ENCODE measurements around the gene ALPK3.

DNA sequence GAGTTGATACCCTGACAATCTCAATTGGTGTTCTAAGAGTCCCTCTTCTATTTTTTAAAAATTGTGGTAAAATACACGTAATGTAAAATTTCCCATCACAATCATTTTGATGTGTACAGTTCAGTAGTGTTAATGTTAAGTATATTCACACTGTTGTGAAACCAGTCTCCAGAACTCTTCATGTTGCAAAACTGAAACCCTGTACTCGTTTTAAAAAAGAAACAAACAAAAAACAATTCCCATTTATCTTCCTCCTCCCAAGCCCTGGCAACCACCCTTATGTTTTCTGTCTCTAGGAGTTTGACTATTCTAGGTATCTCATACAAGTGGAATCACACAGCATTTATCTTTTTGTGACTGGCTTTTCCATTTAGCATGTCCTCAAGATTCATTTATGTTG, 28.7 kb upstream of the ALPK3 start:
- TF ChIP-seq CTCF (IDR thresholded peaks at IDR 0.05) (no peak), POLR2A (IDR thresholded peaks at IDR 0.05) (no peak)
